Measurements from ENCODE around the gene CHN1.

Gene CHN1

DNA sequence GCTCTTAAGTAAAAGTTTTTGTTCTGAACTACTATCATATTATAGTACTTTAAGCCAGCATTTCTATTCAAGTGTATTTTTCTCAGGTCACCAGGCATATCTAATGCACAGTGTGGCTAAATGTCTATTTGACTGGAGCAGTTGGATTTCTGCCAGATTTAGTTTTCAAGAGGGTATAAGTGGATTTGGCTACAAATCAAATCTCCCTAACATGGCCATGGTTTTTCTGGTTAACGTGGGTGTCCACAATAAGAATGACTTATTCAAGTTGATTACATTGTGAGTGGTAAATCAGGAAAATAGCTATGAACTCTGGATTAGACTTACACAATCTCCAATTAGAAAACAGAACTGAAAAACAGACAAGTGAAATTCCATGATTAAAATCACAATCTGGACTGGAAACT, 5.7 kb upstream of the CHN1 start:
- no peak for DNase-seq (ENCODE audit: low read depth, low spot score)

DNA sequence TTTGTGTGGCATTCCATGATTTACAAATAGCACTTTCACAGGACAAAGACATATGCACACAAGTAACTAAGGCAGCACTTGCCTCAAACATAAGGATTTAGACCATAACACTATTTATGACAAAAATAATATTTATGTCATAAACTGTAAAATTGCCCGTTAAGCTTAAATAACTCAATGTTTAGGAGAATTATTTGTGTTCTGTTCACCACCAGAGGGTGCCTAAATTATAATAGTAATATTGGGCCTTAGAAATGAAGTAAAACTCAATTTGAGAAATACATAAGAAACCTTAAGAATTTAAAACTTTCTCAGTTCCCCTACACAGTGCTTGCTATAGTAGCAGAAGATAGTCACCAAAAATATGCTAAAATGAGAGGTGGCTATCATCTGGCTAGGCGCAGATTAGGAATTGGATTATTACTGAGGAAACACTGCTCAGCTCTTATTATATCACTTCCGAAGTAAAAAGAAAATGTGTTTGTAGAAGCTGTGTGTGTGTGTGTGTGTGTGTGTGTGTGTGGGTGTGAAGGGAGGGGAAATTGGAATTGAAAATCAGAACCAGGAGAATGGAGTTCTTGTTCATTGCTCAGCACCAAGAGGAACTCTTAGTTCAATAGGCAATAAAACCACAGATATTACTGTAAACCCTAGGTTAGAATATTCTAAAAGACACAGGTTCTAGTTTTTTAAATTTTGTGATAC, 4.9 kb upstream of the CHN1 start:
- DNase-seq (ENCODE audit: low read depth, low spot score): no peak

DNA sequence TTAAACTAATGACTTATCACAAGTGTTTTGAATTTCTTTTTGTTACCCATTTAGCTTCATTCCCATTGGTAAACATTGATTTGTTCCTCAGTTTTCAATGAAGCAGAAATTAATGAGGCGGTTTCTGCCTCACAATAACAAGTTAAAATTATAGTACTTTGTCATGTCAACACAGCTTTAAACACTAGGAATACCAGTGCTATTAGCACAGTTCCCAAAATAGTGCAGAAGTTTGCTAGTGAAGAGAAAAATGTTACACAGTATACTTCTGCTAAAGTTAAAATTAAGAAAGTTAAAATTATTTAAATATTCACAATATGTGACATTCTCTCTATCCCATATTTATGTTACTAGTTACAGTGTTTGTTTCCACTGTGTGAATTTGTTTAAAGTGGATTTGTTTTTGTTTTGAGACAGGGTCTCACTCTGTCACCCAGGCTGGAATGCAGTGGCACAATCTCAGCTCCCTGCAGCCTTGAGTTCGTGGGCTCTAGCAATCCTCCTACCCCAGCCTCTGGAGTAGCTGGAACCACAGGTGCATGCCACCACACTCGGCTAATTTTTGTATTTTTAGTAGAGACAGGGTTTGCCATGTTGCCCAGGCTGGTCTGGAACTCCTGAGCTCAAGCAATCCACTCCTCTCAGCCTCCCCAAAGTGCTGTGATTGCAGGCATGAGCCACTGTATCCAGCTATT, 3.8 kb upstream of the CHN1 start:
- no peak for DNase-seq (ENCODE audit: low read depth, low spot score)

DNA sequence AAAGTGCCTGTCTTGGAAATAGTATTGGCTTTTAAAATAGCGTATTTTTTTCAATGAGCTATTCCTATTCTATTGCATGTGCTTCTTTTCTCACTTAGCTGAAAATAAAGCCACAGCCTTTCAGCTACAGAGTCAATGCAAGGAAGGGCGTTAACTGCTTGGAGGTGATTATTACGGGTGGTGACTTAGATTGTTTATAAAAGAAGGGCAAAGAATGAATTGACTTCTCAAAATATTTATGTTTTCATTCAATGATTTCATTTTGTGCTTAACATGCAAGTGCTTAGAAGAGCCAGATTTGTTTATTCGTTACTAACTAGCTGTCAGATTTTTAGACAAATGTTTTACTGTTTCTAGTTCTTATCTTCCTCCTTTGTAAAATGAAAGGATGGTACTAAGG, 2.8 kb upstream of the CHN1 start:
- no peak for DNase-seq (ENCODE audit: low read depth, low spot score)

DNA sequence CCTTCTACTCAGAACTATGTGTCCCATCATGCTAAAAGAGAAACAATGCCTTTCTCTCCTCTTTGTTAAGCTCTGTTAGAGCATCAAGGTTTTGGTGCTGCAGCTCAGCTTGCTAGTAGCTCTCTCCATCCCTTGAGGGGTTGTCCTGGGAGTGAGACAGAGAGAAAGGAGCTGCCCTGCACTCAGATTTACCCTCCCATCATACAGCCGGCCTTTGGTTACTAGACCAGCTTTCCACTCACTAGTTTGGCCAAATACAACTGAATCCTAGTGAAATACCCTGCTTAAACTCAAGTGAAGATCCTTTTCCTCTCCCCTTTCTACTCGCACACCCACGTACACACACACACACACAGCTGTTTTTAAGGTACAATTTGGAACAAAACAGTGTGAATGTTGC, 2.3 kb upstream of the CHN1 start:
- no peak for DNase-seq (ENCODE audit: low read depth, low spot score)

DNA sequence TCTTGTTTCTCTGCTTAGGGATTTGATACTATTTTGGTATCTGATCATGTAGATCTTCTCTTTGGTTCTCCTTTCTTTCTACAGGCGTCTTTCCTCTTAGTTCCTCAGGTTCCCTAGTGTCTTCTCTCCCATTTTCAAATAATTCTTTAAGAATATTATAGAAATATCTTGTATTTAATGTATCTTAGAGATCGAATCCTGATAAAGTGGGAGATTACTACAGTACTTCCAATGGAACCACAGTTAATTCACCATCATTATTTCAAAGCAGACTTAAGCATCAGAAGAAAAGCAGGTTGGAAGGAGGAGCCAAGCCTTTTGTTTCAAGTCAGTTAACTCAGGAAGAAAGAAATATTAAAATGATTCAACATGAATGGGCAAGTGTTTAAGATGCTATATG, 1.1 kb upstream of the CHN1 start:
- no peak for DNase-seq (ENCODE audit: low read depth, low spot score)

DNA sequence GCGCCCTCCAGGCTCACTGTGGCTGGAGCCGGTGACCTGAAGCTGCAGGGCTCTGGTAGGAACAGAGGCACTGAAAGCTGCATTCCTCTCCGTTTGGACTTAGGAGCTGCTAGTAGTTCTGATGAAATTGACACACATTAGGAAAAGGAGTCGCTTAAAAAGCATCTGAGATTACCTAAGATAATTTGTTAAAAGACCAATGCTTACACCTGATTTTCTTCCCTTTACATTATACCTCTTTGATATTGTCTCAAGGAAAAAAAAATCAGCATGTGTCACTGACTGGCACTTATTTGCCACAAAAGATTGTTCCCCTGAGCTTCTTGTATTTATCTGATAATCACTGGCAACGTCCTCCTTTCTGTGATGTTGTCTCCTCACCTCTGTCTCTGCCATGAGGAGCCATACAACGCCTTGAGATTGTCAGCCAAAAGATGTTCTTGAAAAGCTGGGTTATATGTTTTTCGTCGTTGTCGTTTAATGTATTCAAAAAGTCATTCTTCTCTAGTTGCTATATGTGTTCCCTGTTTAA, 618 bp upstream of the CHN1 start:
- no peak for DNase-seq (ENCODE audit: low read depth, low spot score)

DNA sequence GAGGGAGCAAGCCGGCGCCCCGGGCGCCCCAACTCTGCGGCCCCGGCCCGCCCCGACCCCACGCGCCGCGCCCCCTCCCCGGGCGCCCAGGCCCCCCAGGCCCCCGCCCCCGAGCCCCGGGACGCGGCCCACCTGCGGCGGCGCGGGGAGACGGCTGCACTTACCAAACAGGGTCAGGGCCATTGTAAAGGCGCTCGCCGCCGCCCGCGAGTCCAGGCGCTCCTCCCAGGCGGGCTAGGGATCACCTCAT, 526 bp downstream of the CHN1 start:
- no peak for DNase-seq (ENCODE audit: low read depth, low spot score)

DNA sequence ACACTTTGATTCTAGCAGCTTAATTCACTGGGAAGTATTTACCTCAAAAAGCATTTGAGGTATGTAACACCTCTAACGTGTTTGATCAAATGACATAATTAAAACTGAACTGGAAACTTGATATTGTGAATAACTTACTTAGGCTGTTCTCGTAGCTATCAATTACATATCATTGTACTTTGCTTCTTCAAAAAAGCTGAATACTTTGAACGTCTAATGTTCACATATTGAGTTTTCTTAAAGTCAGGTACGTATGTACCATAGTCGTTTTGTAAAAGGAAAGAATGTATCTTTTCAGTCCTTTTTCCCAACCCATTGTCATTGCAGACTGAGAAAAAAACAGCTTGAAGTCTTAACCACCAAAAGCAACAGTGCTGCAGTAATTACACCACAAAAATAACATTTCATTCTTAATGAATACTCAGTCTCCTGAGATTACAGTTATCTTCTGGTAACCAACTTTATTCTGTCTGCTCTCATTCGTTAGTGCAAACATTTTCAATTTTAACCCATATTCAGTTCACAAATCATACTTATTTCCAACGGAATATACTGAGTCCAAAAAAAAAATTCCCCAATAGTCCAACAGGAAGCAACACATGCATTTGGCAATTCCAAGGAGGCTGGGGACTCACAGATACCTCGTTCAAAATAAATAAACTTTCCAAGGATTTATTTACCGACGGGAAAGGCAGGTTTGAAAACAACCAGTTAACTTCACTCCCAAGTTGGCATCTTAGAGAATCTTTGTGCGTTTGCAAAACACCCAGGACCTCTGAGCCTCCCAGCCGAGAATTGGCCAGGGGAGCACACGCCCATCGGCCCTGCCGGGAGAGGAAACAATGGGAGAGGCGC, 1.1 kb downstream of the CHN1 start:
- no peak for DNase-seq (ENCODE audit: low read depth, low spot score)

GRCh38 chr2:175002547-175003274, 2.5 kb downstream of the CHN1 start:
- no peak for DNase-seq (ENCODE audit: low read depth, low spot score)

- DNase-seq (ENCODE audit: low read depth, low spot score): no peak
These were observed 3.6 kb downstream of the CHN1 start for GRCh38 chr2:175001566-175001965.

DNA sequence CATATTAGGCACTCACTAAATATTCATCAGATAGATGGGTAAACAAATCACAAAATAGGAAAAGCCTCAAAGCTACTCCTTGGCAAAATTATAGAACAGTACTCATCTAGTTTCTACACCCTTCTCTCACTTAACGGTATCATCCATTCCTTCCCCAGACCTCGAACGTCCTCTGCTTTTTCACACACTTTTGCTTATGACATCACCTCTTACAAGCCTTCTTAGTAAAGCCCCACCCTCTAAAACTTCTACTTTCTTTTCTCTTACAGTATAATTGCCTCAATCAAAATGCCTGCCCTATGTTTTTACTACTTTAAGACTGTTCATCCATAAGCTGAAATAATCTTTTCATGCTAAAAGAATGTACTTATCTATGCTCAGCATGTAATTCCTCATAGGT, 8.1 kb downstream of the CHN1 start:
- DNase-seq (ENCODE audit: low read depth, low spot score): no peak

DNA sequence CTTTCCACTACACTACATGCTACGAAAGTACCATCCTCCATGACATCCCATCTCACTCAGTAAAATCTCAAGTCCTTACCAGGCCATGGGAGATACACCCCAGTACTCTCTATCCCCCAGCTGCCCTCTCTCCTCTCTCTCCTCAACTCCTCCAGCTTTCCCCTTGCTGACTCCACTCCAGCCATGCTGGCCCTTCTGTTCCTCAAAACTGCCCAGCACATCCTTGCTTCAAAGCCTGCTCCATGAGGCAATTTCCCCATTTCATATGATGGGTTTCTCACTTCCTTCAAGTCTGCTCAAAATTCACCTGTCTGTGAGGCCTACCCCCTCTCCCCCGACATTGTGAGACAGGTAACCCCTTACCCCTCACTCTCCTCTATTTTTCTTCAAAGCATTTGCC, 8.6 kb downstream of the CHN1 start:
- no peak for DNase-seq (ENCODE audit: low read depth, low spot score)

DNA sequence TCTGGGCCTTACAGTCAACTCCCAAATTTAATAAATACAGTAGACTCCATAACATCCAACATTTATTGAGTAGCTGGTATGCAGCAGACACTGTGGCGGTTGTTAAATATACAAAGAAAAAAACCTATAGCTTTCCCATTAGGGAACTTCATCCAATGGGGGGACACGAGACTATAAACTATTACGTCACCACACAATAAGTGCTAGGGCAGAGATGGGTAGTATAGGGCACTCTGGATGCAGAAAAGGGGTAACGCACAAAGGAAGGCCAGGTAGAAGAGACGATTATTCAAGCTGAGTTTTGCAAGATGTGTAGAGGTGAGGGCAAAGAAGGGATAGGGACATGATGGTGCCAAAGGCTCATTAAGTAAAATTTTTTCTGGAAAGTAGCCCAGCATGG, 10.8 kb downstream of the CHN1 start:
- DNase-seq (ENCODE audit: low read depth, low spot score): no peak

DNA sequence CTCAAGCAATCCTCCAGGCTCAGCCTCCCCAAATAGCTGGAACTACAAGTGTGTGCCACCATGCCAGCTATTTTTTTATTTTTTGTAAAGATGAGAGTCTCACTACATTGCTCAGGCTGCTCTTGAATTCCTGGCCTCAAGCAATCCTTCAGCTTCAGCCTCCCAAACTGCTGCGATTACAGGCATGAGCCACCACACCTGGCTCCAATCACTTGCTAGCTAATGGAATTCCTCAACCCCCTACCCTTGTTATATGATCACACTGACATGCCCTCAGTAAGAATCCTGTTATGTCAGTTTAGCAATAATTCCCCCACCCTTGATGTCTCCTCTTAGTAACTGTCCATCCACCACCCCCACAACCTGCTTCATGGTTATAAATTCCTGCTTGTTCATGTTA, 12.3 kb downstream of the CHN1 start:
- no peak for DNase-seq (ENCODE audit: low read depth, low spot score)

DNA sequence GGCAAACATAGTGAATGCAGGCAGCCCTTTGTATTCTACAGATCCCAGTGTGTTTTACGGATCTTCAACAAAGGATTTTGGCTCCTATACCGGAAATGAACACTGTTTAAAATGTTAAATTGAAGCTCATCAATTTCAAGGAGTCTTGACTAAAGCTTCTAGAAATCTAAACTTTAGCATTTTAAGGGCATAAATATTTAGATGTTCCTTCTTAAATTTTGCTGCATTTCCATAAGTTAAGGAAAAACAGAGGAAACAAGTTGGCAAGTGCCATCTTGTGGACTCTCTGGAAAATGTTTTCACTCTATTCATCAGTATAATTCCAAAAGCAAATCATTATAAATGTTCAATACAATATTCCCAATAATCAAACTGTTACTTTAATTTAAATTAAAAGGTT, 19.6 kb downstream of the CHN1 start:
- DNase-seq (ENCODE audit: low read depth, low spot score): no peak

DNA sequence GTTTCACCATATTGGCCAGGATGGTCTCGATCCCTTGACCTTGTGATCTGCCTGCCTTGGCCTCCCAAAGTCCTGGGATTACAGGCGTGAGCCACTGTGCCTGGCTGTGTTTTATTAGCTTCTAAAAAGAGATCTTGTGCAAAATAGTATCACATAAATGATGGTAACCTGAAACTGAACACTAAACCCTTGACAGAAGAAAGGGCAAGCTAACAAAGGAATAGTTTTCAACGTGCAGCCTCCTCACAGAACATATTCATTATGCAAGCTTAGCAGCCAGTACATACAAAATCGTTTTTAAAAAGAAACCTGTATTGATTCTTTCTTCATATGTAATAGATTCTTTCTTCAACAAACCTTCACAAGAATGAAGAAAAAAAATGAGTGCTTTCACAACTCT, 20.6 kb downstream of the CHN1 start:
- no peak for DNase-seq (ENCODE audit: low read depth, low spot score)

- DNase-seq (ENCODE audit: low read depth, low spot score): no peak
These were observed 23.9 kb downstream of the CHN1 start for GRCh38 chr2:174981331-174981730.

DNA sequence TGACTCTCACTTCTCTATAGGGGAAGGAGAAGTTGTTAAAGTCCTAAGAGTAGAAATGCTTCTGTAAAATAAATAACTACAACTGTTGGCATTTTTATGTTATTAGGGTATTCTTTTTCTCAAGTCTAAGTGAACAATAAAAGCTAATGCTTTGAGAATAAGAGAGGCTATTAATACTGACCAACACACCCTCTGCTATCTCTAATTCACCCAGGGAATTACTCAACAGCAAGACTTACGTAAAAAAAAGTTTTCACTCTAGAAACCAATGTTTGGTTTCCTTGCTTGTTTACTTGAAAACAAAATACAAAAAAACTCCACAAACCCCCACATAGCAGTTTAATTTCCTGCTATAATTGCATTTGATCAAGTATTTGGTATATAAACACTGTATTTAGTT, 25.2 kb downstream of the CHN1 start:
- DNase-seq (ENCODE audit: low read depth, low spot score): no peak

DNA sequence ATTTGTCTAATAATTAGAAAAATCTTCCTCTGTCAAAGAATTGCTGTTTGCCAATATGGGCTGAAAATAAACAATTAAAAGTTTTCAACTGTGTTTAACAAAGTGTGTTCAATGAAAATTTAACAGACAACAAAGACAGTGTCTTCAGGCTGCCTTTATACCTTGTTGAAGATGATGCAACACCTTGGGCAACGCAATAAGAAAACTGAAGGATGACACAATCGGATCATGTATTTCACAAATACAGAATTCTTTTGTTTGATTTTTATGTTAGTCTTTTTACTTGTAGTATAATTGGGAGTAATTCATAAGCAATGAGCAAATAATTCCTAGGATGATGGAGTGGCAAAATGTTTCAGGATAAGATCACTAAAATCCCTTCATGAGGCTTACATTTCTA, 27.8 kb downstream of the CHN1 start:
- DNase-seq (ENCODE audit: low read depth, low spot score): no peak

DNA sequence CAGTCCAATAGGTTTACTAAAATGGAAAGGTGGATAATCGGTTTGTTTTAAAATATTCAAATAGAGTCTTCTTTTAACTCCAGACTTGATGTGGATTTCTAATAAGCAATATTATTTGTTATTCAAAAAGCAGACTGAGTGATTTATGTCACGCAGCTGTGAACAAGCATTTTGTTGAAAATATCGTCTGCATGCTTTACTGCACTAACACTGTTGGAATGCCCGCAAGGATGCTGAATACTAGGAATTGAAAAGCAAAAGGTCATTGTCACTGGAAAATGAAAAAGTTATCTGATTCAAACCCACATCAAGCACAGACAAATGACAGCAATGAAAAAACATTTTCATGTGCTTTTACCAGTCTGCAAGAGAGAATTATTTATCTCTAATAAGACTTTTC, 31.1 kb downstream of the CHN1 start:
- DNase-seq (ENCODE audit: low read depth, low spot score): no peak

DNA sequence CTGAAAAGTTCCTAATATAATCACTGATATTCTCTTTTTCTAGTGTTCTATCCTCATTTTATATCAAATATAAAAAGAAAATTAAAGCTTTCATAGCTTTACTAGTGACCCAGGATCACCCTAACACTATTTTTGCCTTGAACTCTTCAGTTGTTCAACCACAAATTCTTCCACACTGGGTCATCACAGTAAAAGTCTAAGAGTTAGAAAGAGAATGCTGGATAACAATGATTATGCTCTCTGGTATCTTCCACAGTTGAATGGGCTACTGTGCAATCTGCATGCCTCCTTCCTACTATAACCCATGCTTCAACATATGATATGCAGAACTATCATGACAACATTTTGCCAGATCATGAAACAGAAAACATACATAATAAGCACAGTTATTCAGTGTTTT, 32.3 kb downstream of the CHN1 start:
- no peak for DNase-seq (ENCODE audit: low read depth, low spot score)
